22Rv1 (cell line): ENCODE measurements around the gene TMEM245.

Experiments
- H3K27ac ChIP-seq: fragments of 450-650 bp; 2 replicates; pipeline ENCODE4 v1.5.1; 2017
- ZFX ChIP-seq: fragments of 450-650 bp; IDR thresholded peaks from 2 replicates; pipeline ENCODE4 v1.6.1; 2017; ENCODE audit warnings: antibody characterized with exemption, borderline replicate concordance
- TF ChIP-seq, protein P1 (sequence below): fragments of 450-650 bp; IDR thresholded peaks from 2 replicates; pipeline ENCODE4 v1.5.1; 2017; ENCODE audit warnings: mild to moderate bottlenecking

TMEM245 gene

GRCh38 chr9:109011231-109011671 is 108.5 kb downstream of the TMEM245 start:
- TF ChIP-seq, protein P1, sequence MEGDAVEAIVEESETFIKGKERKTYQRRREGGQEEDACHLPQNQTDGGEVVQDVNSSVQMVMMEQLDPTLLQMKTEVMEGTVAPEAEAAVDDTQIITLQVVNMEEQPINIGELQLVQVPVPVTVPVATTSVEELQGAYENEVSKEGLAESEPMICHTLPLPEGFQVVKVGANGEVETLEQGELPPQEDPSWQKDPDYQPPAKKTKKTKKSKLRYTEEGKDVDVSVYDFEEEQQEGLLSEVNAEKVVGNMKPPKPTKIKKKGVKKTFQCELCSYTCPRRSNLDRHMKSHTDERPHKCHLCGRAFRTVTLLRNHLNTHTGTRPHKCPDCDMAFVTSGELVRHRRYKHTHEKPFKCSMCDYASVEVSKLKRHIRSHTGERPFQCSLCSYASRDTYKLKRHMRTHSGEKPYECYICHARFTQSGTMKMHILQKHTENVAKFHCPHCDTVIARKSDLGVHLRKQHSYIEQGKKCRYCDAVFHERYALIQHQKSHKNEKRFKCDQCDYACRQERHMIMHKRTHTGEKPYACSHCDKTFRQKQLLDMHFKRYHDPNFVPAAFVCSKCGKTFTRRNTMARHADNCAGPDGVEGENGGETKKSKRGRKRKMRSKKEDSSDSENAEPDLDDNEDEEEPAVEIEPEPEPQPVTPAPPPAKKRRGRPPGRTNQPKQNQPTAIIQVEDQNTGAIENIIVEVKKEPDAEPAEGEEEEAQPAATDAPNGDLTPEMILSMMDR = no peak
- no peak for TF ChIP-seq ZFX
- H3K27ac ChIP-seq = no peak overlapping the region

GRCh38 chr9:109010746-109011145 is 109.0 kb downstream of the TMEM245 start:
- no peak overlapping the region for H3K27ac ChIP-seq

GRCh38 chr9:109005678-109006077 is 114.1 kb downstream of the TMEM245 start:
- no peak overlapping the region for H3K27ac ChIP-seq
- TF ChIP-seq ZFX = no peak
- TF ChIP-seq, protein P1 = no peak

More at GRCh38 chr9:109010746-109011145, 109.0 kb downstream of the TMEM245 start:
- TF ChIP-seq ZFX = no peak
- TF ChIP-seq, protein P1 = no peak

GRCh38 chr9:109003116-109003515 is 116.6 kb downstream of the TMEM245 start:
- TF ChIP-seq, protein P1 = no peak
- TF ChIP-seq ZFX = no peak
- no peak overlapping the region for H3K27ac ChIP-seq

DNA sequence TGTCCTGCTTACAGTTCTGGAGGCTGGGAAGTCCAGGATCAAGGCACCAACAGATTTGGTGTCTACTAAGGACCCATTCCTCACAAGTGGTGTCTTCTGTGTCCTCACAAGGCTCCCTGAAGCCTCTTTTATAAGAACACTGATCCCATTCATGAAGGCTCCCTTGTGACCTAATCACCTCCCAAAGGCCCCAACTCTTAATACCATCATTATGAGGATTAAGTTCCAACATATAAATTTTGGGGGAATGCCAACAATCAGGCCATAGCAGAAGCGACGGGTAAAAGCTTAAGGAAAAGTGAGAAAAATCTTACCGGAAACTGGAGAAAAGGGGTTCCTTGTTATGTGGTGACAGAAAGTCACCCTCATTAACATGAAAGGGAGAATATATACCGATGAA is 117.6 kb downstream of the TMEM245 start:
- H3K27ac ChIP-seq = no peak overlapping the region
- no peak for TF ChIP-seq ZFX
- TF ChIP-seq, protein P1 = no peak

- TF ChIP-seq, protein P1 = no peak
- TF ChIP-seq ZFX = no peak
- no peak overlapping the region for H3K27ac ChIP-seq
Measured at GRCh38 chr9:109001275-109001676, 118.5 kb downstream of the TMEM245 start.

DNA sequence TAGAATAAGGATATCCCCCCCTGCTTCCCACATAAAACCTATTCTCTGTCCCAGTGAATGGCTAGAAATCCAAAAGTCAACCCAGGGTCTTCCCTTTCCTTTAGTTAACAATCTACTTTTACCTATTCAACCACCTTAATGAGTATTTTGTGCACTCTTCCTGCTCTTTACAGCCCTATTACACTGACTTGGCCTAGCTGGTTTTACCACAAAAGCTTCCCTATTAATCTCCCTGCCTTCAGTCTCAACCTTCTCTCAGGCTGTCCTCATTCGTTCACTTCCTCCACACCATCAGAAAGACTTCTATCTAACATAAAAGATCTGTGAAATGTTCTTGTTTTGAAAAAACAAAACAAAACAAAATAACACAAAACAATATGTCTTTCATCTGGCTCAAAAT is 122.6 kb downstream of the TMEM245 start:
- no peak overlapping the region for H3K27ac ChIP-seq
- TF ChIP-seq ZFX = no peak
- TF ChIP-seq, protein P1 = no peak
